GM23338 (cell line): ENCODE data around the gene USP32. TPM values are rescaled to one million over a fixed set of nuclear protein-coding genes. Genes with fewer than 3 reads are reported as not detected.
A peak's percentile ranks its signal among the peaks of the same experiment; 100 is the strongest.

ENCODE experiments used
- ATAC-seq: fragments of 200-7000 bp; cut with Tn5 transposase; 3 replicates; pipeline ENCODE4 v1.9.1; 2020
- DNase-seq: peaks from one replicate; pipeline ENCODE4 v3.0.0-alpha.2; 2015; ENCODE audit warnings: low spot score
- H2AFZ ChIP-seq: fragments of 200-600 bp; sonication (generic); 2 replicates; pipeline ENCODE4 v1.8.0; 2016; ENCODE audit warnings: antibody characterized with exemption, mild to moderate bottlenecking, moderate library complexity
- H3F3A ChIP-seq: fragments of 200-600 bp; sonication (generic); replicated peaks from 2 replicates; pipeline ENCODE4 v1.8.0; 2017; ENCODE audit warnings: antibody characterized with exemption, mixed run types, low read depth
- H3K27ac ChIP-seq: fragments of 200-600 bp; sonication (generic); 2 replicates; pipeline ENCODE4 v1.6.1; 2016; ENCODE audit warnings: low read depth
- H3K27me3 ChIP-seq: fragments of 200-600 bp; sonication (generic); 2 replicates; pipeline ENCODE4 v1.8.0; 2016; ENCODE audit warnings: mild to moderate bottlenecking, mixed run types, moderate library complexity; ENCODE audit not compliant: insufficient read depth
- H3K36me3 ChIP-seq: fragments of 200-600 bp; sonication (generic); 2 replicates; pipeline ENCODE4 v1.8.0; 2016; ENCODE audit warnings: mild to moderate bottlenecking; ENCODE audit not compliant: insufficient read depth
- H3K4me1 ChIP-seq: fragments of 200-600 bp; sonication (generic); 2 replicates; pipeline ENCODE4 v1.8.0; 2016; ENCODE audit warnings: mild to moderate bottlenecking, moderate library complexity; ENCODE audit not compliant: insufficient read depth
- H3K4me2 ChIP-seq: fragments of 200-600 bp; sonication (generic); 2 replicates; pipeline ENCODE4 v1.7.1; 2017; ENCODE audit warnings: mixed run types
- H3K4me3 ChIP-seq: fragments of 200-600 bp; sonication (generic); 2 replicates; pipeline ENCODE4 v1.6.1; 2016; ENCODE audit warnings: mixed run types
- H3K79me2 ChIP-seq: fragments of 200-600 bp; sonication (generic); replicated peaks from 2 replicates; pipeline ENCODE4 v1.8.0; 2017; ENCODE audit warnings: mild to moderate bottlenecking; ENCODE audit not compliant: insufficient read depth
- H3K9me2 ChIP-seq: fragments of 200-600 bp; sonication (generic); 2 replicates; pipeline ENCODE4 v1.8.0; 2017; ENCODE audit not compliant: insufficient read depth
- H4K20me1 ChIP-seq: fragments of 200-600 bp; sonication (generic); replicated peaks from 2 replicates; pipeline ENCODE4 v1.8.0; 2017; ENCODE audit warnings: mild to moderate bottlenecking; ENCODE audit not compliant: insufficient read depth
- H3K27ac Mint-ChIP-seq: 2 replicates; pipeline ENCODE4 v1.8.0; 2020; ENCODE audit warnings: inconsistent platforms, mild to moderate bottlenecking, moderate library complexity, mixed read lengths
- H3K27me3 Mint-ChIP-seq: 3 replicates; pipeline ENCODE4 v1.8.0; 2022; ENCODE audit warnings: low read depth, mild to moderate bottlenecking, moderate library complexity, mixed read lengths, inconsistent platforms; ENCODE audit not compliant: insufficient read depth, poor library complexity
- H3K36me3 Mint-ChIP-seq: 3 replicates; pipeline ENCODE4 v1.8.0; 2021; ENCODE audit warnings: low read depth, mild to moderate bottlenecking, inconsistent platforms, moderate library complexity, mixed read lengths
- H3K4me1 Mint-ChIP-seq: 3 replicates; pipeline ENCODE4 v1.8.0; 2020; ENCODE audit warnings: mild to moderate bottlenecking, inconsistent platforms, mixed read lengths
- H3K4me3 Mint-ChIP-seq: 3 replicates; pipeline ENCODE4 v1.8.0; 2021; ENCODE audit warnings: moderate library complexity, mild to moderate bottlenecking, inconsistent platforms, mixed read lengths
- H3K9me3 Mint-ChIP-seq: 3 replicates; pipeline ENCODE4 v1.8.0; 2020; ENCODE audit warnings: moderate library complexity, mild to moderate bottlenecking, inconsistent platforms, mixed read lengths
- CREB1 ChIP-seq: fragments of 250-450 bp; sonication (Bioruptor Pico); IDR thresholded peaks from 2 replicates; pipeline ENCODE4 v1.5.0; 2020; ENCODE audit warnings: low read depth, mild to moderate bottlenecking, moderate library complexity
- ETS1 ChIP-seq: IDR thresholded peaks from 2 replicates; pipeline ENCODE4 v1.6.1; 2016; ENCODE audit warnings: antibody characterized with exemption
- EZH2 ChIP-seq: fragments of 200-600 bp; sonication (generic); IDR thresholded peaks from one replicate; pipeline ENCODE4 v1.8.0; 2017; ENCODE audit warnings: antibody characterized with exemption, mild to moderate bottlenecking, low read depth; ENCODE audit not compliant: unreplicated experiment
- EZH2phosphoT487 ChIP-seq: fragments of 200-600 bp; sonication (generic); IDR thresholded peaks from one replicate; pipeline ENCODE4 v1.8.1; 2018; ENCODE audit warnings: antibody characterized with exemption; ENCODE audit not compliant: unreplicated experiment
- JUNB ChIP-seq: IDR thresholded peaks from one replicate; pipeline ENCODE4 v1.6.1; 2016; ENCODE audit warnings: antibody characterized with exemption; ENCODE audit not compliant: unreplicated experiment
- POLR2AphosphoS5 ChIP-seq: IDR thresholded peaks from 2 replicates; pipeline ENCODE4 v1.6.1; 2016; ENCODE audit warnings: antibody characterized with exemption, low read depth
- REST ChIP-seq: IDR thresholded peaks from one replicate; pipeline ENCODE4 v1.6.1; 2018; ENCODE audit warnings: antibody characterized with exemption; ENCODE audit not compliant: unreplicated experiment
- STAT1 ChIP-seq: IDR thresholded peaks from one replicate; pipeline ENCODE4 v1.6.1; 2016; ENCODE audit warnings: antibody characterized with exemption; ENCODE audit not compliant: unreplicated experiment
- ZNF114 ChIP-seq: fragments of 250-450 bp; sonication (Bioruptor Pico); IDR thresholded peaks from 2 replicates; pipeline ENCODE4 v1.5.0; 2020; ENCODE audit warnings: mild to moderate bottlenecking, moderate library complexity
- ZNF331 ChIP-seq: fragments of 250-450 bp; sonication (Bioruptor Pico); IDR thresholded peaks from 2 replicates; pipeline ENCODE4 v1.5.0; 2020; ENCODE audit warnings: low read depth, mild to moderate bottlenecking, moderate library complexity
- polyA plus RNA-seq: library from polyadenylated mRNA; unstranded; fragments of >200 nt; fragmentation: Nextera tagmentation; extraction: Ambion mirVana; gene quantifications from 2 replicates; pipeline ENCODE4 v1.2.1, GENCODE V29; 2016
- total RNA-seq: library from RNA; depleted of rRNA; stranded (reverse); fragments of >200 nt; shearing (Covaris generic); gene quantifications from 2 replicates; pipeline ENCODE4 v1.2.3, GENCODE V29; 2014

USP32 gene
- total and polyA plus RNA-seq, 2 experiments from 2014 or later: 43.6 to 129 TPM

- H3F3A ChIP-seq: peaks cover 20% of the 10 kb centered on the region
- TF ChIP-seq REST (no peak), ZNF331 (CRISPR knock-in tag) (no peak), POLR2AphosphoS5 (no peak), CREB1 (CRISPR knock-in tag) (no peak), EZH2 (no peak), JUNB (no peak), ETS1 (no peak), EZH2phosphoT487 (no peak), ZNF114 (CRISPR knock-in tag) (no peak)
- H3K4me3 Mint-ChIP-seq: no peak overlapping the region
- H3K4me1 Mint-ChIP-seq: peaks cover 53% of the 10 kb centered on the region
- no peak overlapping the region for H3K4me3 ChIP-seq
- H3K9me3 Mint-ChIP-seq: no peaks in the 10 kb centered on the region
- DNase-seq (no peak), ATAC-seq (no peak)
- peaks cover 15% of the 10 kb centered on the region for H3K27me3 ChIP-seq
- no peaks in the 10 kb centered on the region for H3K36me3 ChIP-seq
- H3K27ac ChIP-seq: no peak overlapping the region
- no peaks in the 10 kb centered on the region for H3K9me2 ChIP-seq
- H3K79me2 ChIP-seq: no peaks in the 10 kb centered on the region
- H3K36me3 Mint-ChIP-seq: no peaks in the 10 kb centered on the region
- H3K27me3 Mint-ChIP-seq: peaks cover 25% of the 10 kb centered on the region
- no peak overlapping the region for H3K27ac Mint-ChIP-seq
- no peaks in the 10 kb centered on the region for H4K20me1 ChIP-seq
- H3K4me1 ChIP-seq: peaks cover 44% of the 10 kb centered on the region
- H2AFZ ChIP-seq: no peak overlapping the region
- no peak overlapping the region for H3K4me2 ChIP-seq
These were observed 236.5 kb downstream of the USP32 start for GRCh38 chr17:60155427-60155814.

GRCh38 chr17:60154616-60155426 lies 237.1 kb downstream of the USP32 start:
- no peak overlapping the region for H3K27ac Mint-ChIP-seq
- no peak for TF ChIP-seq STAT1
- no peak for TF ChIP-seq JUNB
- Histone ChIP-seq H3K4me3 (no peak overlapping the region), H3K4me1 (peaks cover 41% of the 10 kb centered on the region), H3K27me3 (peaks cover 21% of the 10 kb centered on the region), H4K20me1 (no peaks in the 10 kb centered on the region), H3K27ac (no peak overlapping the region), H3K4me2 (no peak overlapping the region), H3K79me2 (no peaks in the 10 kb centered on the region), H2AFZ (no peak overlapping the region), H3K9me2 (no peaks in the 10 kb centered on the region), H3K36me3 (no peaks in the 10 kb centered on the region), H3F3A (peaks cover 16% of the 10 kb centered on the region)
- no peaks in the 10 kb centered on the region for H3K9me3 Mint-ChIP-seq
- no peak overlapping the region for H3K4me3 Mint-ChIP-seq
- DNase-seq (peak; percentile 2), ATAC-seq (no peak)
- no peaks in the 10 kb centered on the region for H3K36me3 Mint-ChIP-seq
- H3K27me3 Mint-ChIP-seq: peaks cover 29% of the 10 kb centered on the region
- peaks cover 47% of the 10 kb centered on the region for H3K4me1 Mint-ChIP-seq
